B cell (primary cell): ENCODE measurements around the gene MRM2.

Experiments
- EZH2 ChIP-seq: IDR thresholded peaks from 2 replicates; pipeline ENCODE4 v1.6.1; 2012; ENCODE audit warnings: borderline replicate concordance, low read depth, mild to moderate bottlenecking, moderate library complexity, low read length; ENCODE audit not compliant: insufficient read depth, poor library complexity, severe bottlenecking
- TF ChIP-seq, protein P1 (sequence below): fragments of 200-600 bp; IDR thresholded peaks from one replicate; pipeline ENCODE4 v1.8.0; 2022; ENCODE audit warnings: antibody characterized with exemption, mild to moderate bottlenecking

DNA sequence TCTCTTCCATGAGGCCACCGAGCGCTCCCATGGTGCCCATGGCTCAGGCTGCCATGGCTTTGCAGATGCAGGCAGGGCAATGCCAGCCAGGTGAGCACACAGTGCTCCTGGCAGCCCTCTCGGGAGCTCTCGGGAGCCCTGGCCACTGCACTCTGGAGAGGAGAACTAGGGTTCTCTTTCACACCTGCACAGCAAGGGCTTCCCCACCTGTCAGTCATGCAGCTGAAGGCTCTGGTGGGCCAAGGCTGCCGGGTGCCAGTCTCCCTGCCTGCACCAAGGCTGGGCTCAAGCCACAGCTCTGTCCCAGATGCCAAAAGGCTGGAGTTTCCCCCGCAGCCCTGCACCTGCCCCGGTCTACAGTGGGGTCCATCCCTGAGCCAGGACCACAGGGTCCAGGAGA, 32.7 kb upstream of the MRM2 start:
- TF ChIP-seq, protein P1, sequence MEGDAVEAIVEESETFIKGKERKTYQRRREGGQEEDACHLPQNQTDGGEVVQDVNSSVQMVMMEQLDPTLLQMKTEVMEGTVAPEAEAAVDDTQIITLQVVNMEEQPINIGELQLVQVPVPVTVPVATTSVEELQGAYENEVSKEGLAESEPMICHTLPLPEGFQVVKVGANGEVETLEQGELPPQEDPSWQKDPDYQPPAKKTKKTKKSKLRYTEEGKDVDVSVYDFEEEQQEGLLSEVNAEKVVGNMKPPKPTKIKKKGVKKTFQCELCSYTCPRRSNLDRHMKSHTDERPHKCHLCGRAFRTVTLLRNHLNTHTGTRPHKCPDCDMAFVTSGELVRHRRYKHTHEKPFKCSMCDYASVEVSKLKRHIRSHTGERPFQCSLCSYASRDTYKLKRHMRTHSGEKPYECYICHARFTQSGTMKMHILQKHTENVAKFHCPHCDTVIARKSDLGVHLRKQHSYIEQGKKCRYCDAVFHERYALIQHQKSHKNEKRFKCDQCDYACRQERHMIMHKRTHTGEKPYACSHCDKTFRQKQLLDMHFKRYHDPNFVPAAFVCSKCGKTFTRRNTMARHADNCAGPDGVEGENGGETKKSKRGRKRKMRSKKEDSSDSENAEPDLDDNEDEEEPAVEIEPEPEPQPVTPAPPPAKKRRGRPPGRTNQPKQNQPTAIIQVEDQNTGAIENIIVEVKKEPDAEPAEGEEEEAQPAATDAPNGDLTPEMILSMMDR = no peak
- TF ChIP-seq EZH2 = no peak
